K562 (cell line): ENCODE measurements around the gene PCDH9.

Experiments used
- CBFB ChIP-seq: sonication (generic); formaldehyde crosslinking; IDR thresholded peaks from 2 replicates; pipeline ENCODE4 v1.4.0; 2020; ENCODE audit warnings: mild to moderate bottlenecking, missing genetic modification reagents
- MAZ ChIP-seq, 2 experiments: fragments of 450-650 bp in 1 of 2; sonication (generic) in 1 of 2; formaldehyde crosslinking; IDR thresholded peaks in 1 of 2; conservative IDR thresholded peaks in 1 of 2; 2 replicates each; pipeline versions ENCODE4 v1.4.0 to v1.5.0; 2020; ENCODE audit warnings: mild to moderate bottlenecking in 1 of 2, missing genetic modification reagents in 1 of 2
- MCM7 ChIP-seq, 2 experiments: fragments of 450-650 bp; IDR thresholded peaks; 2 replicates each; pipeline ENCODE4 v1.6.1; 2016 to 2018
- NR2C2 ChIP-seq, 2 experiments: fragments of 200-800 bp in 1 of 2; sonication (Bioruptor generic) in 1 of 2; sonication (generic) in 1 of 2; formaldehyde crosslinking in 1 of 2; IDR thresholded peaks; 2 replicates each; pipeline versions ENCODE4 v1.6.1 to v1.8.0; 2016 to 2022; ENCODE audit warnings: mild to moderate bottlenecking in 1 of 2, missing compliant biosample characterization in 1 of 2, missing genetic modification characterization in 1 of 2, missing genetic modification reagents in 1 of 2
- TBL1XR1 ChIP-seq, 2 experiments: IDR thresholded peaks; 2 replicates each; pipeline ENCODE4 v1.6.1; 2012; ENCODE audit warnings: improper control_type of control experiment in 2 of 2, low read length in 2 of 2, mild to moderate bottlenecking in 1 of 2
- ZBTB17 ChIP-seq: fragments of 450-650 bp; formaldehyde crosslinking; IDR thresholded peaks from 2 replicates; pipeline ENCODE4 v1.4.0; 2020; ENCODE audit warnings: mild to moderate bottlenecking
- ZFX ChIP-seq: sonication (generic); formaldehyde crosslinking; IDR thresholded peaks from 2 replicates; pipeline ENCODE4 v1.8.0; 2022; ENCODE audit warnings: mild to moderate bottlenecking, missing genetic modification reagents, moderate library complexity
- TF ChIP-seq, protein P1 (sequence below), 3 experiments: IDR thresholded peaks in 2 of 3; conservative IDR thresholded peaks in 1 of 3; 2 replicates each; pipeline ENCODE4 v1.5.1; 2011 to 2012; ENCODE audit warnings: low read length in 3 of 3, mild to moderate bottlenecking in 3 of 3, control low read depth in 2 of 3, improper control_type of control experiment in 1 of 3, inconsistent platforms in 1 of 3, low read depth in 1 of 3, mixed read lengths in 1 of 3, moderate library complexity in 1 of 3; ENCODE audit not compliant: insufficient read depth in 2 of 3
- TF ChIP-seq, protein P2 (sequence below): sonication (generic); formaldehyde crosslinking; IDR thresholded peaks from 2 replicates; pipeline ENCODE4 v1.8.1; 2023; ENCODE audit warnings: mild to moderate bottlenecking, missing genetic modification reagents
- TF ChIP-seq, protein P3 (sequence below): sonication (generic); formaldehyde crosslinking; IDR thresholded peaks from 2 replicates; pipeline ENCODE4 v1.8.0; 2023; ENCODE audit warnings: mild to moderate bottlenecking, missing genetic modification reagents

DNA sequence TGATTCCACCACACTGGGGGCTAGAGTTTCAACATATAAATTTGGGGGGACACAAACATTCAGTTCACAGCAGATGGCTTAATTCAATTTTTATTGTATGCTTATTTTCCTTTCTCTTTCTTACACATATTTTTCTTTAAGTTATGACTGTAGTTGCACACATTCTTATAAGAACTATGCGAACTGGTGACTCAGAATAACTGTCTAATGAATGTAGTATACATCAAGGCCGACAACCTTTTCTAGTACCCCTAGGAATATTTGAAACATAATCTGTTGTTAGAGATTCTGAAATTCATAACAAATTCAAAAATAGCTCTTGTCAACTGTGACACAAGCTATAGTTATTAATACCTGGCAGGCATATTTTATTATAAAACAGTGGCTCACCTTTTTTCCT, 695.6 kb downstream of the PCDH9 start:
- TF ChIP-seq ZFX (CRISPR knock-in tag) = no peak
- no peak for TF ChIP-seq MAZ (CRISPR knock-in tag; conservative IDR thresholded peaks at IDR 0.05 in 1 of 2, IDR thresholded peaks at IDR 0.05 in 1 of 2)
- no peak for TF ChIP-seq NR2C2 (CRISPR knock-in tag; IDR thresholded peaks at IDR 0.05)
- no peak for TF ChIP-seq NR2C2 (tag; IDR thresholded peaks at IDR 0.05)
- TF ChIP-seq ZBTB17 = no peak
- TF ChIP-seq TBL1XR1 (IDR thresholded peaks at IDR 0.05; ENCODE audit: low read length in 2 of 2) = no peak
- TF ChIP-seq, protein P1, sequence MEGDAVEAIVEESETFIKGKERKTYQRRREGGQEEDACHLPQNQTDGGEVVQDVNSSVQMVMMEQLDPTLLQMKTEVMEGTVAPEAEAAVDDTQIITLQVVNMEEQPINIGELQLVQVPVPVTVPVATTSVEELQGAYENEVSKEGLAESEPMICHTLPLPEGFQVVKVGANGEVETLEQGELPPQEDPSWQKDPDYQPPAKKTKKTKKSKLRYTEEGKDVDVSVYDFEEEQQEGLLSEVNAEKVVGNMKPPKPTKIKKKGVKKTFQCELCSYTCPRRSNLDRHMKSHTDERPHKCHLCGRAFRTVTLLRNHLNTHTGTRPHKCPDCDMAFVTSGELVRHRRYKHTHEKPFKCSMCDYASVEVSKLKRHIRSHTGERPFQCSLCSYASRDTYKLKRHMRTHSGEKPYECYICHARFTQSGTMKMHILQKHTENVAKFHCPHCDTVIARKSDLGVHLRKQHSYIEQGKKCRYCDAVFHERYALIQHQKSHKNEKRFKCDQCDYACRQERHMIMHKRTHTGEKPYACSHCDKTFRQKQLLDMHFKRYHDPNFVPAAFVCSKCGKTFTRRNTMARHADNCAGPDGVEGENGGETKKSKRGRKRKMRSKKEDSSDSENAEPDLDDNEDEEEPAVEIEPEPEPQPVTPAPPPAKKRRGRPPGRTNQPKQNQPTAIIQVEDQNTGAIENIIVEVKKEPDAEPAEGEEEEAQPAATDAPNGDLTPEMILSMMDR (IDR thresholded peaks at IDR 0.05 in 2 of 3, conservative IDR thresholded peaks at IDR 0.05 in 1 of 3; ENCODE audit: insufficient read depth in 2 of 3, low read depth in 1 of 3, low read length in 3 of 3) = no peak
- TF ChIP-seq, protein P2, sequence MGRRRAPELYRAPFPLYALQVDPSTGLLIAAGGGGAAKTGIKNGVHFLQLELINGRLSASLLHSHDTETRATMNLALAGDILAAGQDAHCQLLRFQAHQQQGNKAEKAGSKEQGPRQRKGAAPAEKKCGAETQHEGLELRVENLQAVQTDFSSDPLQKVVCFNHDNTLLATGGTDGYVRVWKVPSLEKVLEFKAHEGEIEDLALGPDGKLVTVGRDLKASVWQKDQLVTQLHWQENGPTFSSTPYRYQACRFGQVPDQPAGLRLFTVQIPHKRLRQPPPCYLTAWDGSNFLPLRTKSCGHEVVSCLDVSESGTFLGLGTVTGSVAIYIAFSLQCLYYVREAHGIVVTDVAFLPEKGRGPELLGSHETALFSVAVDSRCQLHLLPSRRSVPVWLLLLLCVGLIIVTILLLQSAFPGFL = no peak
- TF ChIP-seq MCM7 (IDR thresholded peaks at IDR 0.05) = no peak
- TF ChIP-seq, protein P3, sequence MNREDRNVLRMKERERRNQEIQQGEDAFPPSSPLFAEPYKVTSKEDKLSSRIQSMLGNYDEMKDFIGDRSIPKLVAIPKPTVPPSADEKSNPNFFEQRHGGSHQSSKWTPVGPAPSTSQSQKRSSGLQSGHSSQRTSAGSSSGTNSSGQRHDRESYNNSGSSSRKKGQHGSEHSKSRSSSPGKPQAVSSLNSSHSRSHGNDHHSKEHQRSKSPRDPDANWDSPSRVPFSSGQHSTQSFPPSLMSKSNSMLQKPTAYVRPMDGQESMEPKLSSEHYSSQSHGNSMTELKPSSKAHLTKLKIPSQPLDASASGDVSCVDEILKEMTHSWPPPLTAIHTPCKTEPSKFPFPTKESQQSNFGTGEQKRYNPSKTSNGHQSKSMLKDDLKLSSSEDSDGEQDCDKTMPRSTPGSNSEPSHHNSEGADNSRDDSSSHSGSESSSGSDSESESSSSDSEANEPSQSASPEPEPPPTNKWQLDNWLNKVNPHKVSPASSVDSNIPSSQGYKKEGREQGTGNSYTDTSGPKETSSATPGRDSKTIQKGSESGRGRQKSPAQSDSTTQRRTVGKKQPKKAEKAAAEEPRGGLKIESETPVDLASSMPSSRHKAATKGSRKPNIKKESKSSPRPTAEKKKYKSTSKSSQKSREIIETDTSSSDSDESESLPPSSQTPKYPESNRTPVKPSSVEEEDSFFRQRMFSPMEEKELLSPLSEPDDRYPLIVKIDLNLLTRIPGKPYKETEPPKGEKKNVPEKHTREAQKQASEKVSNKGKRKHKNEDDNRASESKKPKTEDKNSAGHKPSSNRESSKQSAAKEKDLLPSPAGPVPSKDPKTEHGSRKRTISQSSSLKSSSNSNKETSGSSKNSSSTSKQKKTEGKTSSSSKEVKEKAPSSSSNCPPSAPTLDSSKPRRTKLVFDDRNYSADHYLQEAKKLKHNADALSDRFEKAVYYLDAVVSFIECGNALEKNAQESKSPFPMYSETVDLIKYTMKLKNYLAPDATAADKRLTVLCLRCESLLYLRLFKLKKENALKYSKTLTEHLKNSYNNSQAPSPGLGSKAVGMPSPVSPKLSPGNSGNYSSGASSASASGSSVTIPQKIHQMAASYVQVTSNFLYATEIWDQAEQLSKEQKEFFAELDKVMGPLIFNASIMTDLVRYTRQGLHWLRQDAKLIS (CRISPR knock-in tag) = no peak
- TF ChIP-seq CBFB = no peak
